GM18858 (cell line): Measurements from ENCODE around the gene YEATS2.

ENCODE experiments used
- ATAC-seq: cut with Tn5 transposase; IDR thresholded peaks from one replicate; pipeline ENCODE4 v1.9.1; 2021; ENCODE audit not compliant: unreplicated experiment

YEATS2 gene

GRCh38 chr3:183828538-183828870 lies 130.9 kb downstream of the YEATS2 start:
- ATAC-seq, result no peak

- no peak for ATAC-seq
Observed at GRCh38 chr3:183829466-183829865, 131.9 kb downstream of the YEATS2 start.

- no peak for ATAC-seq
Observed at GRCh38 chr3:183830187-183830586, 132.6 kb downstream of the YEATS2 start.

GRCh38 chr3:183833516-183833915 lies 135.9 kb downstream of the YEATS2 start:
- no peak for ATAC-seq

GRCh38 chr3:183837390-183837789 lies 139.8 kb downstream of the YEATS2 start:
- ATAC-seq, result no peak

GRCh38 chr3:183837894-183838293 lies 140.3 kb downstream of the YEATS2 start:
- ATAC-seq, result no peak

- no peak for ATAC-seq
Observed at GRCh38 chr3:183839751-183840150, 142.2 kb downstream of the YEATS2 start.

- ATAC-seq, result no peak
Observed at GRCh38 chr3:183844606-183845005, 147.0 kb downstream of the YEATS2 start.

- no peak for ATAC-seq
Observed at GRCh38 chr3:183845090-183845489, 147.5 kb downstream of the YEATS2 start.

GRCh38 chr3:183845608-183846288 lies 148.2 kb downstream of the YEATS2 start:
- no peak for ATAC-seq

- ATAC-seq, result no peak
Observed at GRCh38 chr3:183854318-183855035, 156.9 kb downstream of the YEATS2 start.

- ATAC-seq, result no peak
Observed at GRCh38 chr3:183857863-183858262, 160.3 kb downstream of the YEATS2 start.
